Retinal pigment epithelial cell (primary cell): ENCODE results near the gene FAM177B.
"Not testable (repeated sequence)": the region's sequence is repeated elsewhere in the genome, so short reads cannot be mapped to it uniquely, and the experiment has no call there.

Experiments
- DNase-seq: peaks from one replicate; pipeline ENCODE4 v3.0.0-alpha.2; 2010; ENCODE audit warnings: low read depth
- H3K4me3 ChIP-seq: 2 replicates; pipeline ENCODE4 v1.5.1; 2011; ENCODE audit warnings: mild to moderate bottlenecking, low read length, control low read depth, moderate library complexity
- TF ChIP-seq, protein P1 (sequence below): conservative IDR thresholded peaks from 2 replicates; pipeline ENCODE4 v1.5.1; 2011; ENCODE audit warnings: low read depth, low read length, control low read depth, inconsistent platforms

FAM177B gene

DNA sequence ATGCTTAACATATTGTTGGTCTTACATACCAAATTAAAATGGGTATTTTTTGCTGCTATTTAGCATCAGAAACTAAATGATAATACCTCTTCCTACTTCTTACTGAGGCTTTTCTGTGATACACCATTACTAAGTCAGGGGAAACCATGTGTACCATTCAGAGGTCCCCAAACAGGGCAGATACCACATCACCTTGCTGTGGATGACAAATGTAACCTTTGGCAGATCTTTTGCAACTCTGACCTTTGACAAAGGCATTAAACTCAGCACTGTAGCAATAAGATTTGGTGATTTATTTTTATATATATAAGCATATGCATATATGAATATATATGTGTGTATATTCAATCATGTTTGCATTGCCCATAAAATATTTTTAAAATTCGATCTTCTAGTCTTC lies 2.9 kb downstream of the FAM177B start:
- DNase-seq, result no peak
- TF ChIP-seq, protein P1, sequence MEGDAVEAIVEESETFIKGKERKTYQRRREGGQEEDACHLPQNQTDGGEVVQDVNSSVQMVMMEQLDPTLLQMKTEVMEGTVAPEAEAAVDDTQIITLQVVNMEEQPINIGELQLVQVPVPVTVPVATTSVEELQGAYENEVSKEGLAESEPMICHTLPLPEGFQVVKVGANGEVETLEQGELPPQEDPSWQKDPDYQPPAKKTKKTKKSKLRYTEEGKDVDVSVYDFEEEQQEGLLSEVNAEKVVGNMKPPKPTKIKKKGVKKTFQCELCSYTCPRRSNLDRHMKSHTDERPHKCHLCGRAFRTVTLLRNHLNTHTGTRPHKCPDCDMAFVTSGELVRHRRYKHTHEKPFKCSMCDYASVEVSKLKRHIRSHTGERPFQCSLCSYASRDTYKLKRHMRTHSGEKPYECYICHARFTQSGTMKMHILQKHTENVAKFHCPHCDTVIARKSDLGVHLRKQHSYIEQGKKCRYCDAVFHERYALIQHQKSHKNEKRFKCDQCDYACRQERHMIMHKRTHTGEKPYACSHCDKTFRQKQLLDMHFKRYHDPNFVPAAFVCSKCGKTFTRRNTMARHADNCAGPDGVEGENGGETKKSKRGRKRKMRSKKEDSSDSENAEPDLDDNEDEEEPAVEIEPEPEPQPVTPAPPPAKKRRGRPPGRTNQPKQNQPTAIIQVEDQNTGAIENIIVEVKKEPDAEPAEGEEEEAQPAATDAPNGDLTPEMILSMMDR, result no peak
- no peak overlapping the region for H3K4me3 ChIP-seq

DNA sequence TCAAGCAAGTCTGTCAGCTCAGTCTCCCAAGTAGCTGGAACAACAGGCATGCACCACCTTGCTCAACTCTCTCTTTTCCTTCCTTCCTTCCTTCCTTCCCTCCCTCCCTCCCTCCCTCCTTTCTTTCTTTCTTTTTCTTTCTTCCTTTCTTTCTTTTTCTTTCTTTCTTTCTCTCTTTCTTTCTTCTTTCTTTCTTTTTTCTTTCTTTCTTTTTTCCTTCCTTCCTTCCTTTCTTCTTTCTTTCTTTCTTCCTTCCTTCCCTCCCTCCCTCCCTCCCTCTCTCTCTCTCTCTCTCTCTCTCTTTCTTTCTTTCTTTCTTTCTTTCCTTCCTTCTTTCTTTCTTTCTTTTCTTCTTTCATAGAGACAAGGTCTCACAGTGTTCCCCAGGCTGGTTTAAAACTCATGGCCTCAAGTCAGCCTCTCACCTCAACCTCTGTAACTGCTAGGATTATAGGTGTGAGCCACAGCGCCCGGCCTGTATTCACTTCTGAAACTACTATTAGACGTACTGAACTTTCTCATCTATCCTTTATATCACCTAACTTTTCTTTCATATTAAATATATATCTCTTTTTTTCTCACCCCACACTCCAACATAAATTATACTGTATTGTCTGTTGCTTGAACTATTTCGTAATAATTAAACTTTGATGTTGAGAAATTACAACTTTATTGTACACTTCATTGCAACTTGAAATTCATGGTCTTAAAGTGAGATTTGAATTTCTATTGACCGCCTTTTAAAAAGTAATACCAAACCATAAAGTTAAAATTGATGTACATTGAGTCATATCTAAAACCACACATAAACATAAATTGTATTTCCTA lies 4.8 kb downstream of the FAM177B start:
- H3K4me3 ChIP-seq, DNase-seq: not testable (repeated sequence)

DNA sequence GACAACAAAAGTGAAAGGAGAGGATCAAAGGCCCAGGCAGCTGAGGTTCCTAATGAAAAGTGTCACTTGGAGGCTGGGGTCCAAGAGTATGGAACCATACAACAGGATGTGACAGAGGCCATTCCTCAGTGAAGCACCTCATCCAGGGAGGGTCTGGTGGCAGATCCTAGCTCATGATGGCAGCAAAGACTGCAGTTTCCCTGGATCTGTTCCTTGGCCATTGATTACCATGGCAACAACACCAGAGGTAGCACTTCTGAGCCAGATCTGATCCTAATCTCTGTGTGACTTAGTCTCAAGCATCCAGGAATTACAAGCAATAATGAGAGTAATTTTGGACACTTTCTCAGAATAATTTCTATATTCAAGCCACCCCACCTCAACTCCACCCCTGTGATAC lies 12.9 kb downstream of the FAM177B start:
- no peak overlapping the region for H3K4me3 ChIP-seq
- DNase-seq, result no peak
- TF ChIP-seq, protein P1, result no peak

DNA sequence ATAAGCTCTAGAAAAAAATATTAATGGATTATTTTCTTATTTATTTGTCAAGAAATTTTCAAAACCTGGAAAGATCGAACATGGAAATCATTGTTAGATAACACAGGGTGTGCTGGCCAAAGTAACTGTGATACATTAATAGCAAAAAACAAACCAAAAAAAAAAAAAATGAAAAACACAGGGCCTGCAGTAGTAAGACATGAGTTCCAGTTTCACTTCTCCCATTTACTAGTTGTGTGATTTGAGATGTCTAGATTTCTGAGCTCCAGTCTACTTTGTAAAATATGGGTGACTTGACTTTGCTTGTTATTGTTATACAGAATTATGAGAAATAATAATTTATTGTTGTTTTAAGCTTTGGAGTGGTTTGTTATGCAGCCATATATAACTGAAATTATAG lies 13.6 kb downstream of the FAM177B start:
- TF ChIP-seq, protein P1, result no peak
- H3K4me3 ChIP-seq, result no peak overlapping the region
- DNase-seq, result no peak

DNA sequence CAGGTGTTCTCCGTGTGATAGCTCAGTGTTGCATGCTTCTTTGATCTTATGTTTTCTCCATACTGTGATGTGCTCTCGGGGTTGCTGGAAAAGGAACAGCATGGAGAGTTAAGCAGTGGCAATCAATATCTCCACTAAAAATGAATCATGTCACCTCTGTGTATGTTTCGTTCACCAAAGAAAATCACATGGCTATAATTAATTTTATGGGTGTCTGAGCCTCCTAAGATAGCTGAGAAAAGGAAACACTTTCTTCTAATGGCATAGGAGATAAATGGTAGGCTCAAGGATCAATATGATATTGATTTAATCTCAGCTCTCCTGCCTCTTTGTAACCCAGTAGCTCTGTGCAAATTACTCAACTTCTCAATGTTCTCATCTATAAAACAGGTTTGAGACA lies 14.3 kb downstream of the FAM177B start:
- TF ChIP-seq, protein P1, result no peak
- DNase-seq, result no peak
- H3K4me3 ChIP-seq, result no peak overlapping the region

DNA sequence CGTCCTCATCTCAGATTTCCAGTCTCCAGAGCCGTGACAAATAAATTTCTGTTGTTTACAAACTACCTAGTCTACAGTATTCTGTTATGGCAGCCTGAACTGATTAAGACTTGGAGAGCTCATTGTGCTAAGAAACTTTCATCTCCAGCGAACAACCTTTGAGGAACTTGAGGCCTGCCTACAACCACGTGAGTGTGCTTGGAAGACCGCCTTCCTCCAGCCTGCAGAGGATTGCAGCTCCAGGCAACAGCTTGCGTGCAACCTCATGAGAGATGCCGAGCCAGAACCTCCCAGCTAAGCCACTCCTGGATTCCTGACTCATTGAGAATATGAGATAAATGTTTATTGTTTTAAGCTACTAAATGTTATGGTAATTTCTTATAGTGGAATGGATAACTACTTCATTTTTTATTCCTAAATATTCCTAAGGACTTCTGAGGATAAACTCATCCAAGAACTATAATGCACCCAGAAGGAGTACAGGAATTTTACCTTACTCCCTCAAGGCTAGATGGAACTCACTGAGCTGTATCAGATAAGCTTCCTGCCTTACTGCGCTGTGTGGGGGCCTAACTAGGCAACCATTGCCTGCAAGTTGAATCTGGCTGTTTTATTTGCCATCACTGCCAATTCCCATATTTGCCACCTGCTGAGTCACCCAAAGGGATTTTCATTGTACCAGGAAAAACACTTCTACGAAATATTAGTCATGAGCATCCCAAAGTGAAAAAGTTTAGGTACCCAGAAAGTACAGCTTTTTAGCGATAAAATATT lies 17.6 kb downstream of the FAM177B start:
- TF ChIP-seq, protein P1, result no peak
- H3K4me3 ChIP-seq, result no peak overlapping the region
- peak; percentile 23 for DNase-seq

DNA sequence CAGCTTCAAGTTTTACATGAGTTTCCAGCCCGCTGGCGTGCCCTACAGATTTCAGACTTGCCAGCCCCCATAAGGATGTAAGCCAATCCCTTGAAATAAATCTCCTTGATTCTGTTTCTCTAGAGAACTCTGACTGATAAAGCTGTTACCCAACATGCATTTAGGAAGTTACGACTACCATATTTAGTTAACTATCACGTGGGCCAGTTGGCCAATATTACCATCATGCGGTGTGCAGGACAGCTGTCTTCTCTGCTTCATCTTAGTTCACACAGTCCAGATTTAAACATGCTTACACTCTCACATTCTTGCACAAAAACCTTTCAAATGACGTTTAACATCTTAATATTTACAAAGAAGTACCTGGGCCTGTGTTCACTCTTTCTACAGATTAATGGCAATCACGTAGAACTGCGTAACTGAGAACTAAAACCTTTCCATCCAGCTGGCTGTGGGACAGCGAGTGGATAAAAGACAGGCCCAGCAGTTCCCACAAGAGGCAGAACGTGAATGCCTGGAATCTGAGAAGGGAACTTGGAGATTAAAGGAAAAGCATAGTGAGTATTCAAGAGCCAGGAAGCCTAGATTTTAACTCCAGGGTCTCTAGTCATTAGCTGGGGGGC lies 20.8 kb downstream of the FAM177B start:
- no peak for DNase-seq
- TF ChIP-seq, protein P1, result no peak
- no peak overlapping the region for H3K4me3 ChIP-seq
